ENCODE results near the gene NKAIN2. TPM values are rescaled to one million over a fixed set of nuclear protein-coding genes. Genes with fewer than 3 reads are reported as not detected.
"Not testable (repeated sequence)": the region's sequence is repeated elsewhere in the genome, so short reads cannot be mapped to it uniquely, and the experiment has no call there.

Gene NKAIN2
- total and polyA plus RNA-seq, 9 of the 15 experiments (the other 6 are each of a cell fraction or from before 2014, with no cell fraction given) = not detected

GRCh38 chr6:123913863-123914262 is 110.2 kb downstream of the NKAIN2 start (continued):
- TF ChIP-seq BCOR (IDR thresholded peaks at IDR 0.05) (no peak), CREB3L1 (IDR thresholded peaks at IDR 0.05; ENCODE audit: borderline replicate concordance, low read depth) (no peak), ZNF780A (CRISPR knock-in tag; IDR thresholded peaks at IDR 0.05) (no peak), KLF13 (tag; IDR thresholded peaks at IDR 0.05; ENCODE audit: borderline replicate concordance, low read depth) (no peak)

- H3K4me3 ChIP-seq; H3K79me2 ChIP-seq (ENCODE audit: control insufficient read depth, insufficient read depth, low read length); CTCF ChIA-PET (ENCODE audit: low intra/inter-chr PET ratio); FAIRE-seq; H3K27me3 ChIP-seq (ENCODE audit: control insufficient read depth in 2 of 2, insufficient read depth in 2 of 2, low read length in 2 of 2); in situ Hi-C loops (cut with MboI); ATAC-seq; POLR2A ChIA-PET; H4K20me1 ChIP-seq (replicated peaks; ENCODE audit: control insufficient read depth, insufficient read depth, low read length); BruUV-seq (replicated peaks); H3K36me3 ChIP-seq (ENCODE audit: control insufficient read depth, insufficient read depth, low read length); DNase-seq (ENCODE audit: extremely low read depth in 1 of 4, low spot score in 3 of 4); intact Hi-C loops (cut with micrococcal nuclease); H2AFZ ChIP-seq (ENCODE audit: low read depth, low read length); H3K9me3 ChIP-seq (replicated peaks; ENCODE audit: control insufficient read depth, insufficient read depth, low read depth, low read length); H3K9me1 ChIP-seq (ENCODE audit: control insufficient read depth, insufficient read depth, low read length); H3K9ac ChIP-seq (ENCODE audit: insufficient read depth in 1 of 2, low read depth in 2 of 2, low read length in 2 of 2); H3K27ac ChIP-seq (ENCODE audit: extremely low read depth, low read depth, low read length); H3K4me2 ChIP-seq (ENCODE audit: insufficient read depth, low read length); H3K4me1 ChIP-seq (replicated peaks in 1 of 2; ENCODE audit: control insufficient read depth in 2 of 2, insufficient read depth in 2 of 2, low read length in 2 of 2): not testable (repeated sequence)
- 9% methylated on average over 1 of the region's 3 CpGs for WGBS (ENCODE audit: insufficient coverage, low coverage, missing lambda C conversion rate)
These were observed 119.7 kb downstream of the NKAIN2 start for GRCh38 chr6:123923379-123923778.
